T47D (cell line): Measurements from ENCODE around the gene MORC3.

Experiments
- DNase-seq, 2 experiments: peaks; one replicate each; pipeline versions ENCODE4 v3.0.0 to v3.0.0-alpha.2; 2011 to 2012; ENCODE audit warnings: low read depth in 1 of 2, low spot score in 1 of 2
- JUND ChIP-seq: IDR thresholded peaks from 2 replicates; pipeline ENCODE4 v1.6.1; 2012; ENCODE audit warnings: low read depth
- in situ Hi-C: cut with HindIII; loops from 2 replicates; pipeline ENCODE4 v1.10.0; 2016; ENCODE audit warnings: low sequenced_read_pairs, low pct_unique_long_range_greater_than_20kb

The MORC3 gene

GRCh38 chr21:36425286-36425685 lies 105.3 kb downstream of the MORC3 start:
- no peak for TF ChIP-seq JUND
- in situ Hi-C loops = no loop called here
- no peak for DNase-seq
